Activated naive CD8-positive, alpha-beta T cell treated with anti-CD3 and anti-CD28 coated beads, Interleukin-2, amount 10 ng/mL, durations not matched to agents 7 days and 5 days (primary cell): ENCODE measurements around the gene MDFIC. TPM values are rescaled to one million over a fixed set of nuclear protein-coding genes. Genes with fewer than 3 reads are reported as not detected.

Experiments
- ATAC-seq: fragments of 150-1000 bp; cut with Tn5 transposase; one replicate; pipeline ENCODE4 v1.10.0; 2021; ENCODE audit warnings: low read depth, moderate library complexity
- POLR2A ChIA-PET: fragments of 350-600 bp; sonication (Branson Sonifier 250); formaldehyde crosslinking; loops from one replicate; lab custom pipeline; 2021; ENCODE audit warnings: antibody characterized with exemption; lab: Charles Lee
- DNase-seq: peaks from one replicate; pipeline ENCODE4 v3.0.0; 2021
- H3K27ac Mint-ChIP-seq: one replicate; pipeline ENCODE4 v1.8.0; 2022; ENCODE audit warnings: mild to moderate bottlenecking, mixed read lengths
- H3K27me3 Mint-ChIP-seq: one replicate; pipeline ENCODE4 v1.8.0; 2022; ENCODE audit warnings: mild to moderate bottlenecking, moderate library complexity, mixed read lengths
- H3K36me3 Mint-ChIP-seq: one replicate; pipeline ENCODE4 v1.8.0; 2021; ENCODE audit warnings: mild to moderate bottlenecking, mixed read lengths
- H3K4me1 Mint-ChIP-seq: one replicate; pipeline ENCODE4 v1.8.0; 2021; ENCODE audit warnings: mixed read lengths
- H3K4me3 Mint-ChIP-seq: one replicate; pipeline ENCODE4 v1.8.0; 2022; ENCODE audit warnings: mild to moderate bottlenecking, moderate library complexity, mixed read lengths
- H3K9me3 Mint-ChIP-seq: one replicate; pipeline ENCODE4 v1.8.0; 2021; ENCODE audit warnings: mixed read lengths
- total RNA-seq, 2 experiments: library from RNA; stranded (reverse); gene quantifications; one replicate each; pipeline ENCODE4 v1.2.3, GENCODE V29; 2021

MDFIC gene
- total RNA-seq, 2 experiments from 2014 or later = 50.8 to 57.0 TPM

DNA sequence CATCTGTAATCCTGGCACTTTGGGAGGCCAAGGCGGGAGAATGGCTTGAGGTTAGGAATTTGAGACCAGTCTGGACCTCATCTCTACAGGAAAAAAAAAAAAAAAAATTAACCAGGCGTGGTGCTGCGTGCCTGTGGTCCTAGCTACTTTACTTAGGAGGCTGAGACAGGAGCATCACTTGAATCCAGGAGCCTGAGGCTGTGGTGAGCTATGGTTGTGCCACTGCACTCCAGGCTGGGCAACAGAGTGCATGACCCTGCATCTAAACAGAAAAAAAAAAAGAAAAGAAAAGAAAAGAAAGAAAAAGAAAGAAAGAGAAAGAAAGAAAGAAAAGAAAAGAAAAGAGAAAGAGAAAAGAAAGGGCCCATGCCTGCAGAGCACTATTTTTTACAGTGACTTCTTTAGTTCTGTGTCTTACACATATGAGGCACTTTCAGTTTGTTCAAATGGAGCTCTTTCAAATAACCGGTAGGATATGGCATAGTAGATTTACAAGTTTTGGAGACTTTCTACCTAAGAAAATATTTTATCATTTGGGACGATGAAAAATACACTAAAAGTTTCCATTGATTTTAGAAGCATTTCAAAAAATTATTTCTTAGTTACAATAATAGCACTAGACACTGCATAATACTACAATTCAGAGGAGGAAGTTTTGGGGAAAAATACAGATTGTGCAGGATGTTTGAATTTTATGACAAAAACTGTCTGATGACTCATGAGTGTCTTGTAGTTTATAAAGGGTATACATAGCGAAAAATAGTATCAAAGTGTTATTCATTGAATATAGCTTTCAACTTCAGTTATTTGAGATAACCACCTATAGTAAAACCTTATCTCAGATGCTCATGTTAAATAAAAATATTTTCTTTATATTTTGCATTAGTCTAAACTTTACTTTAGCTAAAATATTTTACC, 75.9 kb downstream of the MDFIC start:
- POLR2A ChIA-PET = interaction anchor here (1.3 to 1.9 kb wide), 2 partner anchors 11 to 75 kb away, joined by 6 to 10 read pairs; no protein-coding TSS in a partner anchor
- peak overlapping the region; percentile 54 for H3K27ac Mint-ChIP-seq
- peaks cover 60% of the 10 kb centered on the region for H3K36me3 Mint-ChIP-seq

DNA sequence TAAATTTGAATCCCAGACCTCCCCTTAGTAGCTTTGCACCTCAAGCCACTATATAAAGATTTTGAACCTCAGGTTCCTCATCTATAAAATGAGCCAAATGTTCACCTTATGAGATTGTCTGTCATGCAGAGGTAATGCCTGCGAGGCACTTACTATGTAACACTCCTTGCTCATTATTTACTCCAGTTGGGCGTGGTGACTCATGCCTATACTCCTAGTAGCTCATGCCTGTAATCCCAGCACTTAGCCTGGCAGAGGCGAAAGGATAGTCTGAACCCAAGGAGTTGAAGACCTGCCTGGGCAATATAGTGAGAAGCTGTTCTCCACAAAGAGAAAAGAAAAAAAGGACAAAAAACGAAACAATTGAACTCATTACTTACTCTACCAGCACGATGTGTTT, 82.2 kb downstream of the MDFIC start:
- POLR2A ChIA-PET = no interaction called here
- H3K4me1 Mint-ChIP-seq = peaks cover 37% of the 10 kb centered on the region
- H3K36me3 Mint-ChIP-seq = peaks cover 56% of the 10 kb centered on the region
- DNase-seq = no peak
- ATAC-seq = no peak
- no peak overlapping the region for H3K4me3 Mint-ChIP-seq
- H3K27me3 Mint-ChIP-seq = no peaks in the 10 kb centered on the region
- no peaks in the 10 kb centered on the region for H3K9me3 Mint-ChIP-seq
- H3K27ac Mint-ChIP-seq = no peak overlapping the region

More for the DNA sequence above, 75.9 kb downstream of the MDFIC start:
- H3K9me3 Mint-ChIP-seq = peaks cover 8% of the 10 kb centered on the region
- peak overlapping the region; percentile 12 for H3K4me3 Mint-ChIP-seq
- peaks cover 28% of the 10 kb centered on the region for H3K4me1 Mint-ChIP-seq
- no peaks in the 10 kb centered on the region for H3K27me3 Mint-ChIP-seq
- DNase-seq = no peak
- peak; percentile 52 for ATAC-seq

DNA sequence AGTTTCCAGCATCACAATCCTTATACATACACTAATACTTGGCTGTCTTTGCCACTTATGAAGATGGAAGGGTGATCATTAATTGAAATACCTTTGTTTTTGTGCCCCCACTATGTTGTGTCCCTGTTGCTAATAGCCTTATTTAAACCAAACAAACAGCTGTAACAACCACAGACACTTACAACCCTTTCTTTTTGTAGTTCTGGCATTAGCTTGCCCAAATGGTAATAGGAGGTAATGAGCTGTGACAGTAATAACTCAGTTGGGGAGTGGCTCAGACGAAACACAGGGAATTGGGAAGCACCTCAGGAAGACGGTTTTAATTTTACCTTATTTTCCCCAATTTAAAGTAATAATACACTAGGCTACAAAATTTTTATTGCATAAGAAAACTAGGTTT, 83.4 kb downstream of the MDFIC start:
- H3K4me1 Mint-ChIP-seq = peaks cover 48% of the 10 kb centered on the region
- DNase-seq = no peak
- H3K27ac Mint-ChIP-seq = no peak overlapping the region
- no peaks in the 10 kb centered on the region for H3K27me3 Mint-ChIP-seq
- no peak for ATAC-seq
- H3K36me3 Mint-ChIP-seq = peaks cover 54% of the 10 kb centered on the region
- no peak overlapping the region for H3K4me3 Mint-ChIP-seq
- no peaks in the 10 kb centered on the region for H3K9me3 Mint-ChIP-seq
- POLR2A ChIA-PET = interaction anchor here (1.0 kb wide), 1 partner anchor 82 kb away, joined by 3 read pairs; no protein-coding TSS in a partner anchor

DNA sequence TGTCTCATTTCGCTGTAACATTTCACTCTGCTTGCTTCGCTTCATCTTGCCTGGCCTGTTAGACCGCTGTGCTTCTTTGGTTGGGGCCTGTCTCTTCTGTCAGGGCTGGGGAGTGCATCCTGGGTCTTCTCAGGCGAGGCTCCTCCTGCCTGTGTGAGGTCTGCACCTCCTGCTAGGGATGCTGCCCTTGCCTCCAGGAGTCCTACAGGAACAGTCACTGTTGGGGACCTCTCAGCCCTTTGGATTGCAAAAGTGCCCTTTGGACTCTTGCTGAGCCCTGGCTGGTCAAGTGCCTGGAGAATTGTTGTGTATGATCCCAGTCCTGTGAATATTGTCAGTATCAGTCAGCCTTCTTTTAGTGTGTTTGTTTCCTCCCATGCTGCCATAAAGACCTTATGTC, 84.1 kb downstream of the MDFIC start:
- DNase-seq (no peak), ATAC-seq (no peak)
- POLR2A ChIA-PET = no interaction called here
- no peaks in the 10 kb centered on the region for H3K9me3 Mint-ChIP-seq
- peaks cover 51% of the 10 kb centered on the region for H3K36me3 Mint-ChIP-seq
- H3K4me1 Mint-ChIP-seq = peaks cover 50% of the 10 kb centered on the region
- H3K27me3 Mint-ChIP-seq = no peaks in the 10 kb centered on the region
- H3K27ac Mint-ChIP-seq = no peak overlapping the region
- H3K4me3 Mint-ChIP-seq = no peak overlapping the region

DNA sequence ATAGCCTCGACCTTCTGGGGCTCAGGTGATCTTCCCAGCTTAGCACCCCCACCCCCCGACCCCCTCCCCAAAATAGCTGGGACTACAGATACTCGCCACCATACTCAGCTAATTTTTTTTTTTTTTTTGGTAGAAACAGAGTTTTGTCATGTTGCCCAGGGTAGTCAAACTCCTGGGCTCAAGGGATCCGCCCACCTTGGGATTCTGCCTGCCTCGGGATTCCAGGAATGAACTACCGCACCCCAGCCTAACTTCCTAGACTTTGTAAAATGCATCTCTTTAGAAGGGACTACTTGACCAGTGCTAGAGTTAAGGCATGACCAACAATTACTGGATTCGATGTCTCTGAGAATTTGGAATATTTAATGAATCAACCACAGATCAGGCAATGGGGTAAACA, 85.9 kb downstream of the MDFIC start:
- Mint-ChIP-seq H3K4me1 (peaks cover 56% of the 10 kb centered on the region), H3K27me3 (no peaks in the 10 kb centered on the region), H3K9me3 (no peaks in the 10 kb centered on the region), H3K27ac (peak overlapping the region; percentile 95), H3K36me3 (peaks cover 52% of the 10 kb centered on the region), H3K4me3 (peak overlapping the region; percentile 80)
- POLR2A ChIA-PET = interaction anchor here (0.6 to 4.6 kb wide), 2 partner anchors 84 to 1199 kb away, joined by 3 to 54 read pairs; partner anchors contain the start of gene MDFIC
- DNase-seq = no peak
- no peak for ATAC-seq

DNA sequence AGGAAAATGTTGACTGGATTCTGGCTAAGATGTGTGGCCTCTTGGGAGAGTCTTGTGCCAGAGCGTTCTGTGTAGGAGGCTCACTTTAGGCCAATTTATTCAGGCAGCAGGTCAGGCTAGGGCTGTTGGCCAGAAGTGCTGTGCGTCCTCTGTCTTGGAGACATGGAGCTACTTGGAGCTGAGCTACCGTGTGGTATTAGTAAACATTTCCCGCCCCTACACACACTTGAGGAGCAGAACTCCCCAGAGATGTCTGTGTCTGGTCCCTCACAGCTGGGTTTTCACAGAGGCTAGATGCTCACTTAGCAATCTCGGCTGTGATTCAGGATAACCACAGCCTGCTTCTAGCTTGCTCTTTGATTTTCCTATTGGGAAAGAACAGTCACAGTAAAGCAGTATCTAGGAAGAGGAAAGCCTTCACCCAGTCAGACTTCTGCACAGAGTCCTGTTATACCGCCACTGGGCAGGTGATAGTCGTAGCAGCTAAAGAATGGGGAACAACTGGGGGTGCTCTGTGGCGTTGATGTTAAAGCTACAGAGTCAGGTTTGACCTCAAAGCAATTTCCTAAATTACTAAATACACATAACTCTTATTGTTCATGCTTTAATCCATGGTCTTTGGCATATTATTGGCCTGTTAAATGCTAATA, 86.7 kb downstream of the MDFIC start:
- DNase-seq = peak; percentile 36
- Mint-ChIP-seq H3K4me3 (peak overlapping the region; percentile 80), H3K36me3 (peaks cover 49% of the 10 kb centered on the region), H3K4me1 (peaks cover 58% of the 10 kb centered on the region), H3K27me3 (no peaks in the 10 kb centered on the region), H3K9me3 (no peaks in the 10 kb centered on the region), H3K27ac (peak overlapping the region; percentile 95)
- POLR2A ChIA-PET = interaction anchor here (1.0 to 4.6 kb wide), 6 partner anchors 8 to 85 kb away, joined by 3 to 54 read pairs (median 4); partner anchors contain the start of gene MDFIC
- peak; percentile 65 for ATAC-seq

DNA sequence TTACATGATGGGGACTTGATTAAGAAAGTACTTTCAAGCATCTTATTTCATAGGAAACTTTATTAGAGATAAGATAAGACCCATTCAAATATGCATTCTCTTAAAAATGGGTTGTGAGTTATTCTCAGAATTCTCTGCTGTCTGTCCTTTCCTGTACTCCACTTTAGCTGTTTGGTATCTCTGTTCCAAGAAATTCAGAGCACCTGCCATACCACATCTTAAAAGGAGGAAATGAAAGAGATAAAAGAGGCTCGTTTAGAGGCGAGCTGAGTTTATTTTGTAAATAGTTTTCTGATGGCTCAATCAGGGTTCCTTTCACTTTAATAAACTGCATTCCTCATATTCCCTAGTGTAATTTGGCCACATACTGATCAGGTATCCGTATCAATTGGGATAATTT, 87.2 kb downstream of the MDFIC start:
- H3K4me1 Mint-ChIP-seq = peaks cover 61% of the 10 kb centered on the region
- H3K36me3 Mint-ChIP-seq = peaks cover 49% of the 10 kb centered on the region
- no peak for DNase-seq
- peak; percentile 81 for ATAC-seq
- no peaks in the 10 kb centered on the region for H3K27me3 Mint-ChIP-seq
- POLR2A ChIA-PET = interaction anchor here (1.0 to 4.6 kb wide), 6 partner anchors 9 to 85 kb away, joined by 3 to 54 read pairs (median 4); partner anchors contain the start of gene MDFIC
- peak overlapping the region; percentile 95 for H3K27ac Mint-ChIP-seq
- no peaks in the 10 kb centered on the region for H3K9me3 Mint-ChIP-seq
- H3K4me3 Mint-ChIP-seq = peak overlapping the region; percentile 80

DNA sequence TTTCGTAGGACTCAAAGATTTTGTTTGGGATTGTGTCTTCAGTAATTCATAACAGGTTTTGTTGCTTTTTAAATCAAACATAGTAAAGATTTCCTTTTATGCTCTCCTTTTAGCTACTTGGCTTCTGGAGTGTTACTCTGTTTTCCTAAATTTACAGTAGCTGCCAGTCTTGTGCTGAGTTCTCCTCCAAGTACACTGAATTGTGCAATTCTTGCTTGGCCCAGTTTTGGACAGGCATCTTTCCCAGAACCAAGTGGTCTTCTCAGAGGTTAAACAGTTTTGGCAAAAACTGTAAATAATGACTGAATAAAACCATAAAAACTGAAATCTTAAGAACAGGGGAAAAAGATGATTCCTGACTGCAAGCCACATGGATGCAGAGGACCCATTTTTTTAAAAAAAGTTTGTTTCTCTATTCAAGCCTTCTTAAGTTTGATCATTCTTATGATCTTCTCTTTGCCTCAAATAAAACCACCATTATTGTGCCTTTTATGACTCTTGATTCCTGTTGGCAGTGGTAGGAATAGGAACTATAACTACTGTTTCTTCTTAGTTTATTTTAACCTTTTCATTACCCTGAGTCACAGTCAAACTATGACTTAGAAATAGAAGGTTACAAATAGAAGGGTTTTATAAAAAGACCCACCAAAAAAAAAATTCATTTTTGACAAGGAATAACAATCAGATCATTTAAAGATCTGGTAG, 88.0 kb downstream of the MDFIC start:
- DNase-seq = no peak
- H3K4me1 Mint-ChIP-seq = peaks cover 67% of the 10 kb centered on the region
- no peaks in the 10 kb centered on the region for H3K9me3 Mint-ChIP-seq
- H3K27ac Mint-ChIP-seq = peak overlapping the region; percentile 95
- peaks cover 49% of the 10 kb centered on the region for H3K36me3 Mint-ChIP-seq
- POLR2A ChIA-PET = interaction anchor here (1.0 to 4.6 kb wide), 5 partner anchors 9 to 86 kb away, joined by 3 to 54 read pairs (median 4); partner anchors contain the start of gene MDFIC
- H3K4me3 Mint-ChIP-seq = peak overlapping the region; percentile 80
- no peak for ATAC-seq
- H3K27me3 Mint-ChIP-seq = no peaks in the 10 kb centered on the region

DNA sequence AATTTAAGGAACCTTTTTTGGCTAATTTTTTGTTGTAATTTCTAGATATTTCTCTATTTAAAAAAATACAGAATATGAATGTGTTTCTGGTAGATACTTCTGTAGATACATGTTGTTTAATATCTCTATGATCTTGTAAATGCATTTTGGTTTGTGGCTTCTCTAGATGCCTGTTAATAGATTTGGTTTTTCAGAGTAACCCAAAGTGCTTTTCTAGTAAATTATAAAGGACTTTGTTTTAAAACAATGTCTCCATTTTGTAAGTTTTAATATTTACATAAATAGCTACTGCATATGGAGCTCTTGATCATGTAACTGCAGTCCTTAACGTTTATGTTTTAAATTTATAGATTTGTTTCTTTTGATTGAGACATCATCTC, 88.5 kb downstream of the MDFIC start:
- ATAC-seq = no peak
- Mint-ChIP-seq H3K27ac (peak overlapping the region; percentile 70), H3K4me3 (peak overlapping the region; percentile 42), H3K4me1 (peaks cover 64% of the 10 kb centered on the region), H3K9me3 (no peaks in the 10 kb centered on the region), H3K36me3 (peaks cover 47% of the 10 kb centered on the region), H3K27me3 (no peaks in the 10 kb centered on the region)
- DNase-seq = no peak
- POLR2A ChIA-PET = interaction anchor here (0.6 to 4.6 kb wide), 2 partner anchors 21 to 87 kb away, joined by 7 to 54 read pairs; partner anchors contain the start of gene MDFIC

DNA sequence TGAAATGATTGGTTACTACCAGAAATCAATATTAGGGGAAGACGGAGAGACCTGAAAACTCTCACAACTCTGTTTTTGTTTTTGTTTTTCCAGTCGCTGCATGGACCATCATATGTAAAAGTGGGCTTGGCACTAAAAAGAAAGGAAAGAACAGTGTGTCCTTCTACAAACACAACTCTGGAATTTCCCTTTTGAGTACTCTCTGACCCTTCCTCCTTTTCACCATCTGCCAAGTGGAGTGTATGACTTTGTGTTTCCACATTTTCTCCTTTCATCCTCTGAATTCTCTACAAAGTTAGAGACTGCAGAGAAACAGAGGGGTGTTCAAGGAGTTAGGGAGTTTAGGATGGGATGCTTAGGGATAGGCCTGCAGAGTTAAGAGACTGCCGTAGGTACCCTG, 92.0 kb downstream of the MDFIC start:
- no peaks in the 10 kb centered on the region for H3K27me3 Mint-ChIP-seq

DNA sequence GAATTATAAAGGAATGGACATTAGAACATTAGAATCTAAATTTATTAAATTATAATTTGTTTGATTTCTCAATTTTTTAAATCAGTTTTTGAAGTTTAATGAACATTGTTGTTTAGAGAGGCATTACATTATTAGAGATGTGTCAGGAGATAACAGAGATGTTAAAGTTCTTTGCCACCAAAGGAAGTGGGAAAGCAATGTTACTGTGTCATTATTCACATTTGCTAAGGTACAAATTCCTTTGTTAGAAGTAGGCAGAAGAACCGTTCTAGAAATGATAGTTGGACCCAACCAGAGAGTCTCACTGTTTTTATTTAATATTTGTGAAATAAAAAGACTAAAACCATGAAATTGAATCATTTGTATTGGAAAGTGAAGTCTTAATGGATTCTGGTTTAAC, 92.9 kb downstream of the MDFIC start:
- DNase-seq (no peak), ATAC-seq (no peak)
- Mint-ChIP-seq H3K9me3 (no peaks in the 10 kb centered on the region), H3K36me3 (peaks cover 40% of the 10 kb centered on the region), H3K4me1 (peaks cover 35% of the 10 kb centered on the region), H3K27me3 (no peaks in the 10 kb centered on the region), H3K4me3 (no peak overlapping the region), H3K27ac (no peak overlapping the region)
- POLR2A ChIA-PET = no interaction called here

More for the DNA sequence above, 92.0 kb downstream of the MDFIC start:
- ATAC-seq (no peak), DNase-seq (no peak)
- peaks cover 42% of the 10 kb centered on the region for H3K4me1 Mint-ChIP-seq
- H3K36me3 Mint-ChIP-seq = peaks cover 38% of the 10 kb centered on the region
- no peaks in the 10 kb centered on the region for H3K9me3 Mint-ChIP-seq
- H3K4me3 Mint-ChIP-seq = no peak overlapping the region
- POLR2A ChIA-PET = no interaction called here
- no peak overlapping the region for H3K27ac Mint-ChIP-seq

DNA sequence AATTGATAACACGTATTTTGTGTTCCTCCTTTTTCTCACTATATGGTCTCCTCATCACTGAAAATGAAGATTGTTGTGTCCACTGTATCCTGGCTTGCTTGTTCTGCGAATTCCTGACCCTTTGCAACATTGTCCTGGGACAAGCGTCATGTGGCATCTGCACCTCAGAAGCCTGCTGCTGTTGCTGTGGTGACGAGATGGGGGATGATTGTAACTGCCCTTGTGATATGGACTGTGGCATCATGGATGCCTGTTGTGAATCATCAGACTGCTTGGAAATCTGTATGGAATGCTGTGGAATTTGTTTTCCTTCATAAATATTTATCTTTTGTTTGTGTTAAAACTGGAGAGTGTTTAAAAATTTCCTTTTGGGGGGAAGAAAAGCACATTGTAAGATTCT, 93.7 kb downstream of the MDFIC start:
- Mint-ChIP-seq H3K4me1 (peaks cover 34% of the 10 kb centered on the region), H3K27ac (no peak overlapping the region), H3K27me3 (no peaks in the 10 kb centered on the region), H3K4me3 (no peak overlapping the region), H3K36me3 (peaks cover 47% of the 10 kb centered on the region), H3K9me3 (no peaks in the 10 kb centered on the region)
- ATAC-seq = no peak
- DNase-seq = no peak
- POLR2A ChIA-PET = no interaction called here
